AG04450 (cell line): ENCODE results near the gene ECSIT. TPM values are rescaled to one million over a fixed set of nuclear protein-coding genes. Genes with fewer than 3 reads are reported as not detected.
A peak's percentile ranks its signal among the peaks of the same experiment; 100 is the strongest.

Experiments
- CTCF ChIA-PET: fragments of 300-600, 350-600 bp; formaldehyde crosslinking; extraction: SDS; loops from one replicate; lab custom pipeline; 2022; ENCODE audit warnings: antibody characterized with exemption, inconsistent platforms; lab: Charles Lee
- POLR2A ChIA-PET: fragments of 350-600 bp; formaldehyde crosslinking; extraction: SDS; loops from one replicate; lab custom pipeline; 2021; ENCODE audit warnings: antibody characterized with exemption, inconsistent platforms; lab: Yijun Ruan, JAX
- DNase-seq: peaks from one replicate; pipeline ENCODE4 v3.0.0-alpha.2; 2011; ENCODE audit warnings: low read depth, low spot score
- H3K27ac ChIP-seq: one replicate; pipeline ENCODE4 v1.5.1; 2012; ENCODE audit warnings: low read depth, low read length, control low read depth
- H3K27me3 ChIP-seq: one replicate; pipeline ENCODE4 v1.6.0; 2012; ENCODE audit warnings: low read length; ENCODE audit not compliant: control insufficient read depth, insufficient read depth
- H3K4me3 ChIP-seq: 2 replicates; pipeline ENCODE4 v1.5.1; 2011; ENCODE audit warnings: mild to moderate bottlenecking, low read depth, low read length, control low read depth
- H3K9me3 ChIP-seq: 2 replicates; pipeline ENCODE4 v1.5.1; 2012; ENCODE audit warnings: low read length; ENCODE audit not compliant: control insufficient read depth, insufficient read depth
- CTCF ChIP-seq: IDR thresholded peaks from 2 replicates; pipeline ENCODE4 v1.5.1; 2011; ENCODE audit warnings: low read depth, low read length, control low read depth, inconsistent platforms
- polyA plus RNA-seq: library from polyadenylated mRNA; depleted of rRNA; stranded (reverse); fragments of >200 nt; gene quantifications from 2 replicates; pipeline ENCODE4 v1.2.3, GENCODE V29; 2011

Gene ECSIT
- polyA plus RNA-seq, 1 experiment: 28.2 TPM

DNA sequence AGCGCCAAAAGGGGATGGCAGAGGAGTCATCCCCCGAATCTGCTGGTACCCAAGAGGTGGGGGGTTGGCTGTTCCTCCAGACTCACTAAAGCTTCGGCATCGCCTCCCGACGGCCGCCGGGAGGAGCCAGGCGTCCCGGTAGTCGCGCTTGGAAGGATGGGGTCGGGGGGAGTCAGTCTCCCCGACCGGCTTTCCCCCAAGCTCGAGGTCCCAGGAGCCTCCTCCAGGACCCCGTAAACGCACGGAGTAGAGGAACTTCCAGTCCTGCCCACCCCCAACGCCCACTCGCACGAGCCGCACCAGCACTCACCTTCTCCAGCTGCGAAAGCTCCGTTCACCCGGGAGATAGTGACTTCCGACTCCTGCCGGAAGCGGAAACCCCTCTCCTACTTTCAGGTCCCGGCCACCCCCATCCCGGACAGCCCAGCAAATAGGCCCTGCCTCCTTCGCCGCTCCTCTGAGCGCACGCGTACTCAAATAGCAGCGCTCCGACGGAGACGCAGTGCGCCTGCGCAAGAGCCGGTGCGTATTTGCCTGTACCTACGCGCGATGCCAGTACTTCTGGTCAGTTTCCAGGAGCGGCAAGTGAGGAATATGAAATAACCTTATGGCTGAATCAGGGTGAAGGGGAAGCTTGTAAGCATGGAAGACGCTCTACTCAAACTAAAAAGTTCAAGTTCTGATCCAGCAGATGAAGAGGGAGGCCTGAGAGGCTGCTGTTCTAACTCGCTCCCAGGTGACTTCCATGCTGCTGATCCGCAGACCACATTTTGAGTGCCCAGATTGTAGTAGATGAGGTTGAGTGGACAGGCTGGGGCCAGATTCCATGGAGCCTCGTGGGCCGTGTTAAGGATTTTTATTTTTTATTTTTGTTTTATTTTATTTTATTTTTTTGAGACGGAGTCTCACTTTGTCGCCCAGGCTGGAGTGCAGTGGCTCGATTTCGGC is 30.2 kb upstream of the ECSIT start, which contains the start of gene ELOF1:
TSS of gene ELOF1 (minus strand) at position 350 of the 948 bp plus-strand sequence. CDS start 4,883 bp downstream, outside the sequence.
- peak; percentile 32 for TF ChIP-seq CTCF
- no peaks in the 10 kb centered on the region; the same call in 1 of the 2 replicates for H3K9me3 ChIP-seq
- no peaks in the 10 kb centered on the region for H3K27me3 ChIP-seq
- peak within 1 kb of the TSS; percentile 47 for H3K27ac ChIP-seq
- DNase-seq: peak; percentile 97
- CTCF ChIA-PET: interaction anchor here (1.0 to 3.6 kb wide), 9 partner anchors 10 to 177 kb away, joined by 3 to 22 read pairs (median 5); partner anchors contain the start of gene CNN1
- POLR2A ChIA-PET: interaction anchor here (0.6 to 1.1 kb wide), 4 partner anchors 20 to 530 kb away, joined by 3 read pairs; partner anchors contain the start of genes CNN1 and ECSIT
- H3K4me3 ChIP-seq: peak within 1 kb of the TSS; percentile 96

GRCh38 chr19:11556634-11557420 is 27.9 kb upstream of the ECSIT start:
- no peaks in the 10 kb centered on the region; the same call in 1 of the 2 replicates for H3K9me3 ChIP-seq
- ChIA-PET CTCF (interaction anchor here (2.0 kb wide), 1 partner anchor 21 kb away, joined by 7 read pairs; no protein-coding TSS in a partner anchor), POLR2A (interaction anchor here (0.6 kb wide), 1 partner anchor 13 kb away, joined by 7 read pairs; no protein-coding TSS in a partner anchor)
- DNase-seq: no peak
- TF ChIP-seq CTCF: no peak
- H3K27me3 ChIP-seq: no peaks in the 10 kb centered on the region
- no peak overlapping the region for H3K4me3 ChIP-seq
- no peak overlapping the region for H3K27ac ChIP-seq

- DNase-seq: no peak
These were observed 26.3 kb upstream of the ECSIT start for GRCh38 chr19:11555246-11555645.

DNA sequence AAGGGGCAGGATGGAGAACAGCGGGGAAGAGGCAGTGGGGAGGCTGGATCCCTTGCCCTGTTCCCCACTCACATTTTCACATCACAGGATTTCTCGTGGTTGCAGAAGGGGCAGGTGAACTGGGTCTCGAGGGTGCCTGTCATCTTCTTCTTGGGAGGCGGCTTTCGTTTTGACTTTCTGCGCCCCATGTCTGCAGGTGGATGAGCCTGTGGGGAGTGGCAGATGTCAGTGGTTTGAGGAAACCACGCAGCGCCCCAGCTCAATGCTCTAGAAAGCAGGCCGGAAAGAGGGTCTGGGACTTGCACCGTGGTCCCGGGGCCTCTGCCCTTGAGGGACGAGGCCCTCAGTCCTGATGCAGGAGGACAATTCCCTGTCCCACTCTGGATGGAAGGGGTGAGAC is 25.2 kb upstream of the ECSIT start:
- Histone ChIP-seq H3K9me3 (no peaks in the 10 kb centered on the region; the same call in 1 of the 2 replicates), H3K27ac (no peak overlapping the region), H3K4me3 (no peak overlapping the region), H3K27me3 (no peaks in the 10 kb centered on the region)
- ChIA-PET POLR2A (no interaction called here), CTCF (no interaction called here)
- DNase-seq: no peak
- no peak for TF ChIP-seq CTCF

More at GRCh38 chr19:11555246-11555645, 26.3 kb upstream of the ECSIT start:
- Histone ChIP-seq H3K27me3 (no peaks in the 10 kb centered on the region), H3K4me3 (no peak overlapping the region), H3K9me3 (no peaks in the 10 kb centered on the region; the same call in 1 of the 2 replicates), H3K27ac (no peak overlapping the region)
- POLR2A ChIA-PET: interaction anchor here (0.7 kb wide), 1 partner anchor 281 kb away, joined by 7 read pairs; no protein-coding TSS in a partner anchor
- TF ChIP-seq CTCF: no peak
- CTCF ChIA-PET: interaction anchor here (0.7 to 2.0 kb wide), 2 partner anchors 19 to 413 kb away, joined by 4 to 7 read pairs; no protein-coding TSS in a partner anchor
